Effector memory CD4-positive, alpha-beta T cell (primary cell): ENCODE measurements around the gene EFNA1.

Source experiments
- DNase-seq, 3 donors: peaks; one replicate each; pipeline ENCODE4 v3.0.0-alpha.2; 2020
- H3K27ac ChIP-seq: 2 replicates; pipeline ENCODE4 v1.7.0; 2013; ENCODE audit warnings: mild to moderate bottlenecking, low read length, moderate library complexity; ENCODE audit not compliant: insufficient read depth, poor library complexity, severe bottlenecking
- H3K27me3 ChIP-seq: replicated peaks from 2 replicates; pipeline ENCODE4 v1.7.0; 2013; ENCODE audit warnings: mild to moderate bottlenecking, low read length; ENCODE audit not compliant: insufficient read depth, control insufficient read depth, poor library complexity, severe bottlenecking
- H3K36me3 ChIP-seq: 2 replicates; pipeline ENCODE4 v1.7.0; 2013; ENCODE audit warnings: mild to moderate bottlenecking, low read length, moderate library complexity; ENCODE audit not compliant: control insufficient read depth, insufficient read depth
- H3K4me1 ChIP-seq: 2 replicates; pipeline ENCODE4 v1.7.0; 2013; ENCODE audit warnings: low read length, mild to moderate bottlenecking; ENCODE audit not compliant: control insufficient read depth, insufficient read depth, poor library complexity, severe bottlenecking
- H3K4me3 ChIP-seq: 2 replicates; pipeline ENCODE4 v1.7.0; 2013; ENCODE audit warnings: low read length, low read depth, mild to moderate bottlenecking; ENCODE audit not compliant: insufficient read depth, poor library complexity, severe bottlenecking
- H3K9me3 ChIP-seq: 2 replicates; pipeline ENCODE4 v1.7.0; 2013; ENCODE audit warnings: mild to moderate bottlenecking, low read length, moderate library complexity; ENCODE audit not compliant: control insufficient read depth

Gene EFNA1

GRCh38 chr1:155174324-155175280, 46.9 kb downstream of the EFNA1 start:
- Histone ChIP-seq H3K27ac (peak overlapping the region; percentile 91), H3K4me1 (peaks cover 32% of the 10 kb centered on the region), H3K27me3 (no peaks in the 10 kb centered on the region), H3K36me3 (peaks cover 20% of the 10 kb centered on the region), H3K9me3 (no peaks in the 10 kb centered on the region), H3K4me3 (peak overlapping the region; percentile 84)
- peak in 2 of 3 donors; percentile 33 to 48 for DNase-seq

- Histone ChIP-seq H3K4me1 (peaks cover 32% of the 10 kb centered on the region), H3K4me3 (no peak overlapping the region), H3K36me3 (peaks cover 23% of the 10 kb centered on the region)
Observed at GRCh38 chr1:155175281-155175926, 47.7 kb downstream of the EFNA1 start.

DNA sequence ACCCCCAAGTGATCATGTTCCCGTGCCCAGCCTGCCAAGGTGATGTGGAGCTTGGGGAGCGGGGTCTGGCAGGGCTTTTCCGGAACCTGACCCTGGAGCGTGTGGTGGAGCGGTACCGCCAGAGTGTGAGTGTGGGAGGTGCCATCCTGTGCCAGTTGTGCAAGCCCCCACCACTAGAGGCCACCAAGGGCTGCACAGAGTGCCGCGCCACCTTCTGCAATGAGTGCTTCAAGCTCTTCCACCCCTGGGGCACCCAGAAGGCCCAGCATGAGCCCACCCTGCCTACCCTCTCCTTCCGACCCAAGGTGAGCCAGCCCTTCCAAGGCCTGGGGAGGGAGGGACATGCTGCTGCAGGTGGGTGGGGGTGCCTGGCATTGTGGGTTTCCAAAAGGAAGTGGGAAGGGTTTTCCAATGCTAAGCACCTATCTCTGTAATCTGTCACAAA, 48.3 kb downstream of the EFNA1 start:
- Histone ChIP-seq H3K9me3 (no peaks in the 10 kb centered on the region), H3K4me1 (peaks cover 32% of the 10 kb centered on the region), H3K36me3 (peaks cover 23% of the 10 kb centered on the region), H3K27me3 (no peaks in the 10 kb centered on the region), H3K27ac (peak overlapping the region; percentile 9), H3K4me3 (no peak overlapping the region)
- no peak for DNase-seq

More at GRCh38 chr1:155175281-155175926, 47.7 kb downstream of the EFNA1 start:
- Histone ChIP-seq H3K27me3 (no peaks in the 10 kb centered on the region), H3K27ac (no peak overlapping the region), H3K9me3 (no peaks in the 10 kb centered on the region)
- DNase-seq: no peak

- H3K27ac ChIP-seq: peak overlapping the region; percentile 9
- no peaks in the 10 kb centered on the region for H3K9me3 ChIP-seq
Observed at GRCh38 chr1:155176544-155177071, 48.9 kb downstream of the EFNA1 start.

DNA sequence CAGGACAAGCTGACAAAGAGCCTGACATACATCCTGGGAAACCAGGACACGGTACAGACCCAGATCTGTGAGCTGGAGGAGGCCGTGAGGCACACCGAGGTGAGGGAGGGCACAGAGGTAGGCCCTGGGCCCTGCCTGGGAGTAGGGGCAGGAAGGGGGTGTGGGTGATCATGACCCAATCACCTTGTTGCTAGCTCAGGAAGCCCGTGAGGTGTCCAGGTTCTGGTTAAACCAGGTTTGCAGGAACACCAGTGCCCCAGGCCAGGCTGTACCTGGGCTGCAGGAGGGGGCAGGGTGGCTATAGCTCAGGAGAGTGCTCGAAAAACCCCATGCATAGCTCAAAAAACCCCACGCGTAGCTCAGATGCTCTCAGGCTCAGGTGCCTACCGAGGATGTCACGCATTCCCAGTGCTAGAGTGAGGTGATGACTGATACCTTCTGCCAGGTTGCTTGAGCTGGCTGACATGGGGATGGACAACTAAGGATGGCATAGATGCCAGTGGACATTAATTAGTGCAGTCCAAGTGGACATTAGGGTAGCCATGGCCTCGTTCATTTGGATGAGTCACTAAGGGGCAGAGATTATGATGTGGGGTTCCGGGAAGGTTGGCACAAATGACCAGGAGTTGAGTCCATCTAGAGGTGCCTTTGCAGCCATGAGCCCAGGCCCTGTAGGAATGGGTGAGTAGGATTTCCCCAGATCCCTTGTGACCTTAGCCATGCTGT, 49.7 kb downstream of the EFNA1 start:
- peaks cover 30% of the 10 kb centered on the region for H3K4me1 ChIP-seq
- H3K36me3 ChIP-seq: peaks cover 35% of the 10 kb centered on the region
- no peak for DNase-seq
- no peak overlapping the region for H3K4me3 ChIP-seq
- no peaks in the 10 kb centered on the region for H3K9me3 ChIP-seq
- no peak overlapping the region for H3K27ac ChIP-seq
- H3K27me3 ChIP-seq: no peaks in the 10 kb centered on the region

More at GRCh38 chr1:155176544-155177071, 48.9 kb downstream of the EFNA1 start:
- Histone ChIP-seq H3K27me3 (no peaks in the 10 kb centered on the region), H3K4me3 (no peak overlapping the region), H3K36me3 (peaks cover 29% of the 10 kb centered on the region), H3K4me1 (peaks cover 32% of the 10 kb centered on the region)
- DNase-seq: peak; percentile 59 to 72 (median 60)

- Histone ChIP-seq H3K9me3 (no peaks in the 10 kb centered on the region), H3K27ac (no peak overlapping the region), H3K4me1 (peaks cover 29% of the 10 kb centered on the region), H3K27me3 (no peaks in the 10 kb centered on the region), H3K4me3 (no peak overlapping the region), H3K36me3 (peaks cover 36% of the 10 kb centered on the region)
- no peak for DNase-seq
Observed at GRCh38 chr1:155177918-155178281, 50.2 kb downstream of the EFNA1 start.

DNA sequence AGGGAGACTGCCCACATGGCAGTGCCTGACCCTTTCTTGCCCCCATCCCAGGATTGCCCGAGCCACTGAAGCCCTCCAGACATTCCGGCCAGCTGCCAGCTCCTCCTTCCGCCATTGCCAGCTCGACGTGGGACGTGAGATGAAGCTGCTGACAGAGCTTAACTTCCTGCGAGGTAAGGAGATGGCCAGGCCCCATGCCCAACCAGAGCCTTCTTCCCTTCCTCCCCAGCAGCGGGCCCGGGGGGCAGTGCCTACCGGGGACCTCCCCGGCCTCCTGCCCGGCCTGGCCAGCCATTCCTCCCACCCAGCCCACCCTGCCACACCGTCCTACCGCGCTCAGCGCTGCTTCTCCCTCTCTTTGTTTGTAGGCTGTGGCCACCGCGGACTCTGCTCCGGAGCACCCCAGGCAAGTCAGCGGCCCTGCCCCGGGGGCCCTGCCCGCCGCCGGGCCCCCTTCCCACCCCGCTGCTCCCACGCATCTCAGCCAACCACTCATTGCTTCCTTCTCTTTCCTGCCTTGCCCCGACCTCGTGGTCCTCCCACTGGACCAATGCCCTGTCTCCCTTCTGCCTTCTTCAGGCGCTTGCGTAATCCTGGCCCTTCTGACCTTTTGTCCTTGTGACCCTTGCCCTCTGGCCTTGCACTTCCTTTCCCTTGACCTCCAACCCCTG, 50.9 kb downstream of the EFNA1 start:
- peaks cover 36% of the 10 kb centered on the region for H3K36me3 ChIP-seq
- no peak overlapping the region for H3K27ac ChIP-seq
- H3K4me3 ChIP-seq: no peak overlapping the region
- H3K4me1 ChIP-seq: peaks cover 29% of the 10 kb centered on the region
- DNase-seq: no peak
- H3K27me3 ChIP-seq: no peaks in the 10 kb centered on the region
- H3K9me3 ChIP-seq: no peaks in the 10 kb centered on the region

- Histone ChIP-seq H3K9me3 (no peaks in the 10 kb centered on the region), H3K4me1 (peaks cover 22% of the 10 kb centered on the region), H3K4me3 (no peak overlapping the region), H3K27me3 (no peaks in the 10 kb centered on the region), H3K27ac (no peak overlapping the region), H3K36me3 (peaks cover 36% of the 10 kb centered on the region)
- DNase-seq: no peak
Observed at GRCh38 chr1:155179112-155180031, 51.7 kb downstream of the EFNA1 start.
